Fibroblast of skin of right biceps (primary cell): Measurements from ENCODE around the gene GPSM3.
"Not testable (repeated sequence)": the region's sequence is repeated elsewhere in the genome, so short reads cannot be mapped to it uniquely, and the experiment has no call there.

Experiments used
- DNase-seq: peaks from one replicate; pipeline ENCODE4 v3.0.0-alpha.2; 2013

Gene GPSM3

GRCh38 chr6:32200711-32201475 is 8.4 kb upstream of the GPSM3 start:
- DNase-seq, result no peak

- DNase-seq, result no peak
Measured at GRCh38 chr6:32198866-32199265, 6.4 kb upstream of the GPSM3 start.

- DNase-seq, result no peak
Measured at GRCh38 chr6:32198345-32198696, 5.9 kb upstream of the GPSM3 start.

GRCh38 chr6:32196682-32197616 is 4.5 kb upstream of the GPSM3 start:
- DNase-seq, result no peak

GRCh38 chr6:32195902-32196681 is 3.6 kb upstream of the GPSM3 start:
- peak; percentile 91 for DNase-seq

GRCh38 chr6:32195652-32195901 is 3.1 kb upstream of the GPSM3 start:
- peak; percentile 100 for DNase-seq

GRCh38 chr6:32194825-32195651 is 2.6 kb upstream of the GPSM3 start:
- DNase-seq, result peak; percentile 67

GRCh38 chr6:32194388-32194787 is 1.9 kb upstream of the GPSM3 start:
- no peak for DNase-seq

GRCh38 chr6:32193096-32193495 is 653 bp upstream of the GPSM3 start:
- not testable (repeated sequence) for DNase-seq

GRCh38 chr6:32191696-32192607 is 491 bp downstream of the GPSM3 start:
- no peak for DNase-seq

GRCh38 chr6:32190911-32191677 is 1.3 kb downstream of the GPSM3 start:
- DNase-seq, result no peak

GRCh38 chr6:32190054-32190851 is 2.2 kb downstream of the GPSM3 start, which contains the start of gene PBX2:
Gene PBX2, minus strand, starts transcription at chr6:32190202. Its CDS starts 287 bp downstream, at chr6:32189915.
- DNase-seq, result peak; percentile 95

- DNase-seq, result no peak
Measured at GRCh38 chr6:32189742-32190053, 2.7 kb downstream of the GPSM3 start.

- DNase-seq, result no peak
Measured at GRCh38 chr6:32189069-32189741, 3.2 kb downstream of the GPSM3 start.

- peak; percentile 42 for DNase-seq
Measured at GRCh38 chr6:32188381-32189068, 3.9 kb downstream of the GPSM3 start.

GRCh38 chr6:32187725-32188380 is 4.6 kb downstream of the GPSM3 start:
- not testable (repeated sequence) for DNase-seq

- DNase-seq, result no peak
Measured at GRCh38 chr6:32187009-32187709, 5.3 kb downstream of the GPSM3 start.
